Measurements from ENCODE around the gene HACE1.
"Not testable (repeated sequence)": the region's sequence is repeated elsewhere in the genome, so short reads cannot be mapped to it uniquely, and the experiment has no call there.

HACE1 gene

GRCh38 chr6:104829183-104829958, 30.3 kb downstream of the HACE1 start:
- no peak for DNase-seq

- no peak for DNase-seq
Observed at GRCh38 chr6:104828478-104828877, 31.2 kb downstream of the HACE1 start.

GRCh38 chr6:104820820-104821219, 38.9 kb downstream of the HACE1 start:
- DNase-seq = not testable (repeated sequence)

- DNase-seq = no peak
Observed at GRCh38 chr6:104816125-104816524, 43.6 kb downstream of the HACE1 start.

- DNase-seq = no peak
Observed at GRCh38 chr6:104814743-104815142, 45.0 kb downstream of the HACE1 start.

- no peak for DNase-seq
Observed at GRCh38 chr6:104813552-104813951, 46.2 kb downstream of the HACE1 start.

- no peak for DNase-seq
Observed at GRCh38 chr6:104809116-104809515, 50.6 kb downstream of the HACE1 start.

GRCh38 chr6:104805335-104805734, 54.4 kb downstream of the HACE1 start:
- DNase-seq = not testable (repeated sequence)

GRCh38 chr6:104799134-104799657, 60.5 kb downstream of the HACE1 start:
- no peak for DNase-seq

- DNase-seq = no peak
Observed at GRCh38 chr6:104796031-104796785, 63.5 kb downstream of the HACE1 start.

GRCh38 chr6:104795363-104795762, 64.4 kb downstream of the HACE1 start:
- no peak for DNase-seq

- no peak for DNase-seq
Observed at GRCh38 chr6:104789770-104790190, 69.9 kb downstream of the HACE1 start.

- no peak for DNase-seq
Observed at GRCh38 chr6:104788400-104788799, 71.3 kb downstream of the HACE1 start.

- DNase-seq = no peak
Observed at GRCh38 chr6:104787305-104787704, 72.4 kb downstream of the HACE1 start.

- DNase-seq = no peak
Observed at GRCh38 chr6:104784884-104785283, 74.8 kb downstream of the HACE1 start.

- no peak for DNase-seq
Observed at GRCh38 chr6:104771258-104771832, 88.4 kb downstream of the HACE1 start.

GRCh38 chr6:104768906-104769305, 90.8 kb downstream of the HACE1 start:
- no peak for DNase-seq

GRCh38 chr6:104766595-104766994, 93.1 kb downstream of the HACE1 start:
- DNase-seq = no peak

GRCh38 chr6:104754788-104755409, 104.8 kb downstream of the HACE1 start:
- DNase-seq = no peak

- no peak for DNase-seq
Observed at GRCh38 chr6:104753251-104753650, 106.5 kb downstream of the HACE1 start.

- DNase-seq = no peak
Observed at GRCh38 chr6:104750449-104750848, 109.3 kb downstream of the HACE1 start.

- not testable (repeated sequence) for DNase-seq
Observed at GRCh38 chr6:104739124-104739523, 120.6 kb downstream of the HACE1 start.

GRCh38 chr6:104737567-104737966, 122.2 kb downstream of the HACE1 start:
- DNase-seq = not testable (repeated sequence)

Measured in NCI-H1930 (cell line).